ENCODE results near the gene PASK.

PASK gene

DNA sequence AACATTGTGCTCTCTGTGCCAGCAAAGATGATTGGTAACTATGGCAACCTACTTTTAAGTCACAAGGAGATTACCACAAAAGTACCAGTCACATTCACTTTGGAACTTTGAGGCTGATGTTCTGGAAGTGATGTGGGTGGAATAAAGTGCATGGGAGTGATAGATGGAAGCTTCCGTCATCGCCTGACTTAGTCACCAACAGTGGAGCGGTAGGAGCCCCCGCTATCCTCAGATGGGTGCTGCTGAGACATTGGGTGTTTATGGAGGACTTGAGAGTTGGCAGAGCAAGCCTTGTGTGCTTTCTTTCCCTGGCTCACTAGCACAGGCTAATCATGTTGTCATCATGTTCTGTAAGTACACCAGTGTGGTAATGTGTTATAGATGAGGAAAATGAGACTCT is 5.6 kb upstream of the PASK start:
- no peak for TF ChIP-seq CTCF (IDR thresholded peaks at IDR 0.05; ENCODE audit: unreplicated experiment in 3 of 3)
- H3K4me1 Mint-ChIP-seq = peaks cover 18% of the 10 kb centered on the region
- H3K27ac Mint-ChIP-seq = no peak overlapping the region
- no peak overlapping the region for H3K4me3 Mint-ChIP-seq
- H3K27me3 Mint-ChIP-seq (ENCODE audit: low read depth) = no peaks in the 10 kb centered on the region
- H3K36me3 Mint-ChIP-seq (ENCODE audit: low read depth) = peaks cover 14% of the 10 kb centered on the region
- H3K9me3 Mint-ChIP-seq = no peaks in the 10 kb centered on the region

DNA sequence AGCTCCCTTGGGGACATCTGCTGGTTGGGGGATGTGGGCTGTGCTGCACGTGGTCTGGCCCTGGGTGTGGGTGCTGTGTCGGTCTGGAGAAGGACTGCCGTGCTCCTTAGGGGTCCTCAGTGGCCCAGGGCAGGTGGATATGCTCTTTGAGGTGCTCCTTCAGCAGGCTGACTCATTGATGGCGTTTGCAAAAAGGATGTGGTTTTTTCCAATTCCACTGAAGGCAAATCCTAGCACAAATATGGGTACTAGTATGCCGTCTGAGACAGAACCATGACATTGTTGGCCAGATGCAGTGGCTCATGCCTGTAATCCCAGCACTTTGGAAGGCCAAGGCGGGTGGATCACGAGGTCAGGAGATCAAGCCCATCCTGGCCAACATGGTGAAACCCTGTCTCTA is 4.3 kb upstream of the PASK start:
- Mint-ChIP-seq H3K9me3 (no peaks in the 10 kb centered on the region), H3K4me3 (no peak overlapping the region), H3K4me1 (peaks cover 18% of the 10 kb centered on the region), H3K27ac (peak overlapping the region in 1 of 3 experiments; percentile 13), H3K36me3 (ENCODE audit: low read depth) (peaks cover 11% of the 10 kb centered on the region), H3K27me3 (ENCODE audit: low read depth) (no peaks in the 10 kb centered on the region)
- TF ChIP-seq CTCF (IDR thresholded peaks at IDR 0.05; ENCODE audit: unreplicated experiment in 3 of 3) = no peak

DNA sequence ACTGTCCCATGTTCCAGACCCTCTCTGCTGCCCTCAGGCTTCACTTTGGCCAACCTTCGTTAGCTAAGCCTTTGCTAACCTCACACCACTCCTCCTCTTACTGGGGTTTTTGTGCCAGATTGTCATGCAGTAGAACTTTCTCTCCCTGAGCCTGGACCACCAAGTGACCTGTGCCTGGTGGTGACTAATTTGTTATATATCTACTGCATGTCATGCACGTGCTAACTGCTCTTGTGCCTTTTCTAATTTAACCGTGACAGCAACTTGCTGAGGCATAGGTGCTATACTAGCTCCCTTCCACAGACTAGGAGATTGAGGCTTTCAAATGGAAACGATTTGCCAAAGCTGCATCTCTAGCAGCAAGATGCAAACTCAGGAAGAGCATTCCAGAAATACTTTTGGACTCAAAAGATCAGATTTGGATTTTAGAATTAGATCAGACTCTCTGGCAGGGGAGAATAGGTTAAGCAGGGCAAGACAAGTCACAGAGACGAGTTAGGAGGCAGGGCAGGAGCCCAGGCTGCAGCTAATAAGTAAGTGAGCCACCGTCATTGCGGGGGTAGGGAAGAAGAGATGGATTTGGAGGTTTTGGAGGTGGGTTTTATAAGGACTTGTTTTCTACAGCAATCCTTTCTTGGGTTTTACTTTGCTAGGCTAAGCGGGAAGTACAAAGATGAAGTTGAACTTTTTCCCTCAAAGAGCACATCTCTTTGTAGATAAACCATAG is 2.8 kb upstream of the PASK start:
- no peak for TF ChIP-seq CTCF (IDR thresholded peaks at IDR 0.05; ENCODE audit: unreplicated experiment in 3 of 3)
- peaks cover 25% of the 10 kb centered on the region for H3K4me1 Mint-ChIP-seq
- no peaks in the 10 kb centered on the region for H3K9me3 Mint-ChIP-seq
- peak overlapping the region in 2 of 3 experiments; percentile 33 to 86 for H3K27ac Mint-ChIP-seq
- peak overlapping the region; percentile 94 to 97 (median 95) for H3K4me3 Mint-ChIP-seq
- no peaks in the 10 kb centered on the region for H3K27me3 Mint-ChIP-seq (ENCODE audit: low read depth)
- peaks cover 6% of the 10 kb centered on the region for H3K36me3 Mint-ChIP-seq (ENCODE audit: low read depth)

- TF ChIP-seq CTCF (IDR thresholded peaks at IDR 0.05; ENCODE audit: unreplicated experiment in 3 of 3) = no peak
- Mint-ChIP-seq H3K4me1 (peaks cover 25% of the 10 kb centered on the region), H3K36me3 (ENCODE audit: low read depth) (peaks cover 6% of the 10 kb centered on the region), H3K4me3 (peak overlapping the region; percentile 94 to 97 (median 95)), H3K9me3 (no peaks in the 10 kb centered on the region), H3K27me3 (ENCODE audit: low read depth) (no peaks in the 10 kb centered on the region), H3K27ac (peak overlapping the region; percentile 33 to 89 (median 86))
Observed at GRCh38 chr2:241150660-241151530, 1.6 kb upstream of the PASK start.

DNA sequence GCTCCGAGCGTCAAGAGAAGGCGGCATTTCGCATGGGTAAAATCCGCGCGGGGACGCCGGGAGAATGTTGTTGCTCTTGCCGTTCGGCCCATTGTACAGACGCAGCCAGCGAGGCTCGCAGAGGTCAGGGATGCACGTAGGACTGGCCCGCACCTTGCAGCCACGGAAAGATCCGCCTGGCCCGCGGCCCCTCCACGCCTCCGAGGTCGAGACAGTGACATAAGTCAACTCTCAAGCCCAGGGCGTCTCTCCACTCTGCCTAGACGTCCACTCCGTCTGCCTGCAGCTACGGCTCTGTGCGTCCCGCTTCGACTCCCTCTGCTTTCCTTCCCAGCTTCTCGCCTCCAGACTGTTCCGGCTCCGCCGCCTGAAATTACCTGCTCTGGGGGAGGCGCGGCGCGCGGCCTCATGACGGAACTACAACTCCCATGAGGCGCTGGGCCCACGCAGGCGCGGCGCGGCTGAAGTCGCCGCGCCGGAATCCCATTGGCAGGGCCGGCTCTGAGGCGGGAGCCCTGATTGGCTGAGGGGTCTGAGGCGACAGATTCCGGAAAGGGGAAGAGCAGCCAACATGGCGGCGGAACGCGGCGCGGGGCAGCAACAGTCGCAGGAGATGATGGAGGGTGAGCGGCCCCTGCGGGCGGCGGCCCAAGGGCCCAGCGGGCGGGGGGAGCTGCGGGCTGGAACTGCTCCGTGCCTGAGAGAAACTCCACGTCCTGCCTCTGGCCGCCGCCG is 820 bp upstream of the PASK start, which contains the start of gene PPP1R7:
Gene PPP1R7, plus strand, starts transcription at position 543 of the 735 bp plus-strand sequence. Its CDS starts 29 bp downstream, at position 572.
- Mint-ChIP-seq H3K4me1 (peaks cover 25% of the 10 kb centered on the region), H3K9me3 (no peaks in the 10 kb centered on the region), H3K27ac (peak within 1 kb of the TSS; percentile 33 to 89 (median 86)), H3K36me3 (ENCODE audit: low read depth) (peaks cover 6% of the 10 kb centered on the region), H3K4me3 (peak within 1 kb of the TSS; percentile 94 to 97 (median 95)), H3K27me3 (ENCODE audit: low read depth) (no peaks in the 10 kb centered on the region)
- TF ChIP-seq CTCF (IDR thresholded peaks at IDR 0.05; ENCODE audit: unreplicated experiment in 3 of 3) = peak in 1 of 3 experiments; percentile 29

Measured in nephron (organoid).